Small intestine (tissue), 7 donors: ENCODE results near the gene MAP2. TPM values are rescaled to one million over a fixed set of nuclear protein-coding genes. Genes with fewer than 3 reads are reported as not detected.

Experiments
- DNase-seq, 2 donors: peaks; one replicate each; pipeline versions ENCODE4 v3.0.0 to v3.0.0-alpha.2; 2013
- FAIRE-seq: peaks from 2 replicates; lab custom pipeline; 2012; peaks lifted over from hg19 to GRCh38; lab: Jason Lieb, UNC
- H3K27ac ChIP-seq, 3 donors: one replicate each; pipeline ENCODE4 v1.5.1; 2013; ENCODE audit warnings: low read length in 2 of 3, mild to moderate bottlenecking in 2 of 3, control low read depth in 1 of 3, inconsistent platforms in 1 of 3, low read depth in 1 of 3, moderate library complexity in 1 of 3
- H3K27me3 ChIP-seq, 3 donors: one replicate each; pipeline ENCODE4 v1.6.1; 2013; ENCODE audit warnings: low read length in 3 of 3, inconsistent platforms in 1 of 3; ENCODE audit not compliant: control insufficient read depth in 3 of 3, insufficient read depth in 3 of 3
- H3K36me3 ChIP-seq, 3 donors: one replicate each; pipeline ENCODE4 v1.6.1; 2013; ENCODE audit warnings: low read length in 3 of 3, inconsistent platforms in 1 of 3, low read depth in 1 of 3, mild to moderate bottlenecking in 1 of 3, moderate library complexity in 1 of 3; ENCODE audit not compliant: control insufficient read depth in 3 of 3, insufficient read depth in 2 of 3
- H3K4me1 ChIP-seq, 3 donors: one replicate each; pipeline ENCODE4 v1.6.1; 2013; ENCODE audit warnings: low read length in 2 of 3, inconsistent platforms in 1 of 3, low read depth in 1 of 3, mild to moderate bottlenecking in 1 of 3, moderate library complexity in 1 of 3; ENCODE audit not compliant: control insufficient read depth in 3 of 3, insufficient read depth in 2 of 3
- H3K4me3 ChIP-seq, 3 donors: one replicate each; pipeline ENCODE4 v1.5.1; 2013; ENCODE audit warnings: low read length in 3 of 3, control low read depth in 1 of 3, inconsistent platforms in 1 of 3, low read depth in 1 of 3, mild to moderate bottlenecking in 1 of 3, moderate library complexity in 1 of 3
- H3K9me3 ChIP-seq, 2 donors: one replicate each; pipeline ENCODE4 v1.6.1; 2013; ENCODE audit warnings: low read depth in 1 of 2, low read length in 1 of 2; ENCODE audit not compliant: control insufficient read depth in 2 of 2, insufficient read depth in 1 of 2
- WGBS, 3 donors: extraction: QIAGEN DNeasy Blood & Tissue Kit; methylation state at CpG; one replicate each; pipeline ENCODE4 v1.1.7; 2013; 5-methylcytosine and 5-hydroxymethylcytosine counted together
- polyA plus RNA-seq, 4 donors: library from polyadenylated mRNA; stranded (reverse) in 3 of 4; unstranded in 1 of 4; fragments of 200-250 nt in 3 of 4; fragments of 120-200 nt in 1 of 4; gene quantifications; one replicate each; pipeline versions ENCODE4 v1.2.1 to v1.2.3, GENCODE V29; 2013
- donor health status: healthy with polysubstance abuse.
- donor health status: control.
- donor health status: control.
- donor health status: Bipolar disorder and iron deficiency.
- donor health status: healthy.

MAP2 gene
- polyA plus RNA-seq, 4 donors, result 0.22 to 3.2 (median 1.6) TPM

DNA sequence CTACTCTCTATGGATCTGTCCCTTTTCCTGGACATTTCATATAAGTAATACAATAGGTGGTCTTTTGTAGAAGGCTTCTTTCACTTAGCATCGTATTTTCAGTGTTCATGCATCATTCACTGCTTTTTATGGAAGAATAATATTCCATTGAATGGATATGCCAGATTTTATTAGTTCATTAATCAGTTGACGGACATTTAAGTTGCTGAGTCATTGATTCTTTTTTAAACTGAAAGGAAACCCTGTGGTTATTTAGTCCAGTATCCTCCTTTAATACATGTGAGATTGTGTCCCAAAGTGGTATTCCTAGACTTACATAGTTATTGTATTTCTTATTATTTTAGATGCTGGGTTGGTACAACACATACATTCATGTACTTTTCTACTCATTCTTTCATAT, 185.7 kb downstream of the MAP2 start:
- no peak for FAIRE-seq

DNA sequence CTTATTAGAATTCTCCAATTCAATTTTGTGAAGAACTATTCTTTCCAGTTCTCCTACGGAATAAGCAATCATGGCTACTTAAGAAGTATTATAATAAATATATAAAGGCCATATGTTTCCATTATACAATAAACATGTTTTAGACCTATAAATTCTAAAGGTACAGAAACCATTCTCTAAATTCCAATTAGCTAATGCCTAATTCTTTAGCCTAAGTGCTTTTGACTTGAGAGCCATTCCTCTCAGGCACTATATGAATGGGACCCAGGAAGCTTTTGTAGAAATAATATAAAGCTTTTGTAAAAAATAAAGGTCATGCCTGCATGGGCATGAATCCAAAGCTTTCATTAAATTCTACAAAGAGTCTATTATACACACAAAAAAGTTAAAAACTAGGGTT, 186.8 kb downstream of the MAP2 start:
- 85 to 100% (median 89%) methylated on average over 1 of the region's 1 CpG for WGBS, 3 donors
- H3K27me3 ChIP-seq, result no peaks in the 10 kb centered on the region
- H3K4me1 ChIP-seq, result no peaks in the 10 kb centered on the region
- H3K27ac ChIP-seq, result no peak overlapping the region
- no peak for FAIRE-seq
- no peaks in the 10 kb centered on the region for H3K36me3 ChIP-seq
- H3K9me3 ChIP-seq, result no peaks in the 10 kb centered on the region
- H3K4me3 ChIP-seq, result no peak overlapping the region
- DNase-seq, result no peak

More for the DNA sequence above, 185.7 kb downstream of the MAP2 start:
- DNase-seq, result no peak
- Histone ChIP-seq H3K4me3 (no peak overlapping the region), H3K4me1 (no peaks in the 10 kb centered on the region), H3K36me3 (no peaks in the 10 kb centered on the region), H3K9me3 (no peaks in the 10 kb centered on the region), H3K27ac (no peak overlapping the region), H3K27me3 (no peaks in the 10 kb centered on the region)
- 47 to 70% (median 58%) methylated on average over 2 of the region's 2 CpGs for WGBS, 3 donors

DNA sequence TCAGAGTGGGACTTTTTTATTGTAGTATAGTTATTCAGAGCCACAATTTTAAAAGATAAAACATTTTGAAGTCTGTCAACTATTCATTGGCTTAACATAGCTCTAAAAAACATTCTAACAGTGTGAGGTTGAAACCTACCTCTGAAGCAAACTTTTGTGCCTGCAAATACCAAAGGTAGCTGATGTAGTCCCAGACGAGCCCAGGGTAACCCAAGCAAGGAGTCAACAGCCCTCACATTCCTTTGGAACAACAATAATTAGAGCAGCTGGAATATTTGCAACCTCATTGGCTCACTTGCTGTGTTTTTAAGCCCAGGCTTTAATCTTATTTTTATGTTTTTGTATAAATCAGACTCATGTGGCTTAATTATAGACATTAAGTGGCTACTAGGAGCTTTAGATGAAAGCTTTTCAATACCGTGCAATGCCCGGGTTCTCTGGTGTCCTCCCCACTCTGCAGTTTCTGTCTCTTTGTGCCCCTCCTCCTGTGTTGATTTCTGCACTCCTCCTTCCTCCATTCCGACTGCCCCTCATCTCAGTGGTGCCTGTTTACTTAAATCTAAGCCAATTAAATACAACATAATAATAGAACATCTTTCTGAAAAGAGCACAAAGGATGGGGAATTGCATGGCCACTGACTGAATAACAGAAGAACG, 189.9 kb downstream of the MAP2 start:
- FAIRE-seq (no peak), DNase-seq (no peak)
- no peaks in the 10 kb centered on the region for H3K36me3 ChIP-seq
- no peaks in the 10 kb centered on the region for H3K27me3 ChIP-seq
- no peak overlapping the region for H3K4me3 ChIP-seq
- 47 to 56% (median 53%) methylated on average over 5 of the region's 5 CpGs for WGBS, 3 donors
- no peaks in the 10 kb centered on the region for H3K9me3 ChIP-seq
- no peak overlapping the region for H3K27ac ChIP-seq
- no peaks in the 10 kb centered on the region for H3K4me1 ChIP-seq

DNA sequence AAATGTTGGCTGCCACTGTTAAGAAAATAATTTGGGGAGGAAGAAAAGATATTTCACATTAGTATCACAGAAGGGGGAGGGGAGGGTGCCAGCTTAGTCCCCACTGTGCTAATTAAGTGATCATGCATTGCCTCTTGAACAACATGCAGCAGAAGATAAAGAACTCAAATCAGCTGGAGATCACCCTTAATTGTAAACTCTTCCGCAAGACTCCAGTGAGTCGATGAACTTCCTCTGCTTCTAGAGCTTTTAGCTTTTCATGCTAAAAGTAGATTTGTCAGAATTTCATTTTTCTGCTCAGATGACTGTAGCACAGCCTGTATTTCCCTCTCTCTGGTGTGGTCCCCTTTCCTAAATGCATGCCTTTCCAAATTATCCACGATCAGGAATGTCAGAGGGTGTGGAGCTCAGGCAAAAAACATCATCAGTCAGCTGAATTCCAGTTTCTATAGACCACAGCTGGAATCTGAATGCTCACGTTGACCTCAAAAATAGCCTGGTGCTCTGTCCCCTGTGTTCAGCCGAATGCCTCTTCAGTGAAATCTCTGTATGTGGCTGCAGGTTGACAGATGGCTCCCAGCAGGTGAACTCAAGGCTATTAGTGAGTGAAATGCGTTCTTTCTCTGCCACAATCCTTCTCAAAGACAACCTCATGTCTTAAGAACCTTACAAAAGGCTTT, 191.0 kb downstream of the MAP2 start:
- no peaks in the 10 kb centered on the region for H3K27me3 ChIP-seq
- 43 to 50% (median 49%) methylated on average over 6 of the region's 6 CpGs for WGBS, 3 donors
- DNase-seq, result no peak
- H3K36me3 ChIP-seq, result no peaks in the 10 kb centered on the region
- H3K4me1 ChIP-seq, result no peaks in the 10 kb centered on the region
- no peak overlapping the region for H3K27ac ChIP-seq
- no peak overlapping the region for H3K4me3 ChIP-seq
- no peak for FAIRE-seq
- H3K9me3 ChIP-seq, result no peaks in the 10 kb centered on the region

DNA sequence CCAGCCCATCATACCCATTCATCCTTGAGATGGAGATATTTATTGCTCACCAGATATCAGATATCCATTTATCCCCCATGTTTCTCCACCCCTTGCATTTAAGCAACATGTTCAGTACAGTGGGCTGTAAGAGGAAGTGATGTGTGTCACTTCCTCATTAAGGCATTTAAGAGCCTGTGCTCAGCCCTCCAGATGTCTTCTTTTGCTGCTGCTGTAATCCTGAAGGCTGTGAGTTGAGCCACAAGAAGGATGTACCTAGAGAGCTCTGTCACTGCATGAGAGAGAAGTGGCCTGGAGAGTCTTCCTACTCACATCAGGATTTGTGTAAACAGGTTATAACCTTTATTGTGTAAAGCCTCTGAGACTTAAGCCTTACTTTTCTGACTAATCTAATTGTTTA, 195.9 kb downstream of the MAP2 start:
- no peaks in the 10 kb centered on the region for H3K36me3 ChIP-seq
- H3K4me1 ChIP-seq, result no peaks in the 10 kb centered on the region
- no peak overlapping the region for H3K4me3 ChIP-seq
- H3K27me3 ChIP-seq, result no peaks in the 10 kb centered on the region
- FAIRE-seq (no peak), DNase-seq (no peak)
- no peaks in the 10 kb centered on the region for H3K9me3 ChIP-seq
- no peak overlapping the region for H3K27ac ChIP-seq

DNA sequence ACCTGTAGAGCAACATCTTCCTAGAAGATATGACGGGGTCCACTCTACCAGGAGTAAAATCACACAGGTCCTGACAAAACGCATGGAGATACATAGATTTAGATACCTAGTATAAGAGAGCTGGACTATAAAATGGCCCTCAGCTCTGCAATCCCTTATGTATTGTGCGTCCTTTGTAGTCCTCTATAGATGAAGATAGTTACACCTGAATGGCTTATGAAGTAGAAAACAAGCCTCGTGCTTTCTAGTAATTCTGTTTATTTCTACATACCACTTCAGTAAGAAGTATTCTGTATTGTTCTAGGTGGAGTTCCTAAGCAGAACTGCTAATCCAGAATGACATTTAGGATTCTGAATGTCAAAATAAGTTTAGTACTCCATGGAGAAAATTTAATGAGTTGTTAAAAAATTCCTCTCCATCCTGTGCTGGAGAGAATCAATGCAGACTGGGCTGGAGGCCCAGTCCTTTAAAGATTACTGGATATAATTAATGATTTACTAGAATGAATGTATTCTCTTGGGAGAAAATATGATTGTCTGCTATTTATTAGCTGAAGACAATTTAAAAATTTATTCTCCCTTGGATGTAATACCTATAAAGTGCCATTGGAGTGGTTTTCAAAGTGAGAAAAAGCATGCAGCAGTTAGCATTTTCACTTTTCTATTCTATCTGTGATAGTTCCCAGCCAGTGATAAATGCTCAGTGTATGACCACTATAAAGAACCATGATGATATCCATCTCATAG, 200.5 kb downstream of the MAP2 start:
- no peaks in the 10 kb centered on the region for H3K4me1 ChIP-seq
- H3K9me3 ChIP-seq, result no peaks in the 10 kb centered on the region
- H3K27me3 ChIP-seq, result no peaks in the 10 kb centered on the region
- H3K27ac ChIP-seq, result no peak overlapping the region
- FAIRE-seq, result no peak
- 79 to 88% (median 80%) methylated on average over 4 of the region's 4 CpGs for WGBS, 3 donors
- no peak for DNase-seq
- H3K4me3 ChIP-seq, result no peak overlapping the region
- no peaks in the 10 kb centered on the region for H3K36me3 ChIP-seq

DNA sequence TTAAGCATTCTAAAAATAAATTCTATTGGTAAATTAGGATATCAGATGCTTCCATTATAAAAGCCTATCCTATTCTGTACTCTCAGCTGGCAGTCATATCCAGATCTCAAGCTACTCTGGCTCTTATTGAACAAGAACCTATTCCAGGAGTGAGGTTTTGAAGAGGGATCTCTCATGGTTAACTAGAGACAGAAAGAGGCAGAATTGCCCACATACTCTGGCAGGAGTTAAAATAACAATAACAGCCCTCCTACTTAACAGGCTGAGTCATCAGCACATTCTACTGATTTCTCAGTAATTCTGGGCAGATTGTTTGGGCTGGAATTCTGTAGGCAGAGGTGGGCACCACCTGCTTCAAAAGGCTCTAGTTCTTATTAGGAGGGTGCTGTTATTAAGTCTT, 205.8 kb downstream of the MAP2 start:
- no peaks in the 10 kb centered on the region for H3K9me3 ChIP-seq
- H3K36me3 ChIP-seq, result no peaks in the 10 kb centered on the region
- DNase-seq (no peak), FAIRE-seq (no peak)
- H3K4me3 ChIP-seq, result no peak overlapping the region
- no peaks in the 10 kb centered on the region for H3K27me3 ChIP-seq
- H3K27ac ChIP-seq, result no peak overlapping the region
- no peaks in the 10 kb centered on the region for H3K4me1 ChIP-seq

DNA sequence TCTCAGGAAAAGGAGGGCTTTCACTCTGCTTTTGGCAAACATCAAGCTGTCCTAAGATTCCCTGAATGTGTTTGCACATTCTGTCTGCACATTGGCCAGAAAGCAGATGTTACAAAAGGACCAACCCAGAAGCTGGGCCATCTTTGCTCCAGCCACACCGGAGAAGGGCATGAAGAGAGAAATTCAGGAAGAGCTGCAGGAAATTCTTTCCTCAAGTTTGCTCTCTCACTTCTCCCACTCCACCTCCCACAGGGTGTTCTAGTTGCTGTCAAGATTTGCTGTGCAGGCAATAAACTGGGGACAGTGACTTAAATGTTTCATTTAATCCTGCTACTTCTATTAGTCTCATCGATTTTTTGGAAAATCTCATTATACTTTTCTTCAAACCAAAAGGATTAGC, 210.1 kb downstream of the MAP2 start:
- no peak overlapping the region for H3K4me3 ChIP-seq
- 71 to 76% (median 72%) methylated on average over 2 of the region's 2 CpGs for WGBS, 3 donors
- DNase-seq, result no peak
- no peaks in the 10 kb centered on the region for H3K4me1 ChIP-seq
- H3K36me3 ChIP-seq, result no peaks in the 10 kb centered on the region
- no peak overlapping the region for H3K27ac ChIP-seq
- no peaks in the 10 kb centered on the region for H3K9me3 ChIP-seq
- no peak for FAIRE-seq
- H3K27me3 ChIP-seq, result no peaks in the 10 kb centered on the region
